Lower lobe of right lung (tissue), 2 donors: ENCODE measurements around the gene PCDH9. TPM values are rescaled to one million over a fixed set of nuclear protein-coding genes. Genes with fewer than 3 reads are reported as not detected.

ENCODE experiments used
- ATAC-seq, 2 donors: fragments of 200-7000 bp; cut with Tn5 transposase; one replicate each; pipeline ENCODE4 v1.9.1; 2020 to 2022; ENCODE audit warnings: mild to moderate bottlenecking in 2 of 2, moderate library complexity in 2 of 2
- DNase-seq: peaks from one replicate; pipeline ENCODE4 v3.0.0-alpha.2; 2020
- H3K27ac ChIP-seq: fragments of 200-600 bp; one replicate; pipeline ENCODE4 v1.8.0; 2022
- H3K27me3 ChIP-seq: fragments of 200-600 bp; one replicate; pipeline ENCODE4 v1.8.0; 2022; ENCODE audit warnings: low read depth
- H3K36me3 ChIP-seq: fragments of 200-600 bp; one replicate; pipeline ENCODE4 v1.8.0; 2022; ENCODE audit warnings: mild to moderate bottlenecking
- H3K4me1 ChIP-seq: fragments of 200-600 bp; one replicate; pipeline ENCODE4 v1.8.0; 2022
- H3K4me3 ChIP-seq: fragments of 200-600 bp; one replicate; pipeline ENCODE4 v1.8.0; 2022; ENCODE audit warnings: mild to moderate bottlenecking
- H3K9me3 ChIP-seq: fragments of 200-600 bp; one replicate; pipeline ENCODE4 v1.8.0; 2022
- CTCF ChIP-seq: fragments of 200-600 bp; IDR thresholded peaks from one replicate; pipeline ENCODE4 v1.8.0; 2022; ENCODE audit warnings: antibody characterized with exemption, mild to moderate bottlenecking
- intact Hi-C: fragments of 100-400 bp; cut with DNase I; formaldehyde crosslinking; loops from one replicate; pipeline ENCODE4 v1.11.0; 2022
- total RNA-seq: library from RNA; stranded (reverse); fragmentation: NEBNext Ultra II Directional; extraction: Animal tissue kit (Norgen Biotek cat#: 25700); gene quantifications from one replicate; pipeline ENCODE4 v1.2.1, GENCODE V29; 2021
- donor health status: DM: no; HTN: yes; CAD: no; lungs with severe emphysema.

PCDH9 gene
- total RNA-seq, 1 donor from 2014 or later: 8.9 TPM

GRCh38 chr13:67048821-67049150, 181.3 kb downstream of the PCDH9 start:
- H3K27ac ChIP-seq: no peak overlapping the region
- DNase-seq: no peak
- intact Hi-C loops: no loop called here
- H3K4me1 ChIP-seq: no peaks in the 10 kb centered on the region
- TF ChIP-seq CTCF: no peak
- no peaks in the 10 kb centered on the region for H3K27me3 ChIP-seq
- no peaks in the 10 kb centered on the region for H3K9me3 ChIP-seq
- ATAC-seq: no peak
- no peak overlapping the region for H3K4me3 ChIP-seq
- no peaks in the 10 kb centered on the region for H3K36me3 ChIP-seq

- Histone ChIP-seq H3K4me3 (no peak overlapping the region), H3K4me1 (no peaks in the 10 kb centered on the region), H3K9me3 (no peaks in the 10 kb centered on the region), H3K27ac (no peak overlapping the region), H3K36me3 (no peaks in the 10 kb centered on the region), H3K27me3 (no peaks in the 10 kb centered on the region)
- no peak for TF ChIP-seq CTCF
- DNase-seq (no peak), ATAC-seq (peak in 1 of 2 donors; percentile 42)
- intact Hi-C loops: no loop called here
These were observed 181.9 kb downstream of the PCDH9 start for GRCh38 chr13:67048084-67048820.

GRCh38 chr13:67045357-67045756, 184.8 kb downstream of the PCDH9 start:
- intact Hi-C loops: no loop called here
- Histone ChIP-seq H3K9me3 (no peaks in the 10 kb centered on the region), H3K36me3 (no peaks in the 10 kb centered on the region), H3K4me3 (no peak overlapping the region), H3K27me3 (no peaks in the 10 kb centered on the region), H3K4me1 (no peaks in the 10 kb centered on the region), H3K27ac (no peak overlapping the region)
- ATAC-seq (no peak), DNase-seq (no peak)
- no peak for TF ChIP-seq CTCF

- Histone ChIP-seq H3K27me3 (no peaks in the 10 kb centered on the region), H3K27ac (no peak overlapping the region), H3K36me3 (no peaks in the 10 kb centered on the region), H3K9me3 (no peaks in the 10 kb centered on the region), H3K4me1 (no peaks in the 10 kb centered on the region), H3K4me3 (no peak overlapping the region)
- intact Hi-C loops: no loop called here
- no peak for DNase-seq
- TF ChIP-seq CTCF: no peak
- ATAC-seq: no peak
These were observed 186.2 kb downstream of the PCDH9 start for GRCh38 chr13:67043901-67044300.

- TF ChIP-seq CTCF: no peak
- Histone ChIP-seq H3K27me3 (no peaks in the 10 kb centered on the region), H3K4me3 (no peak overlapping the region), H3K27ac (no peak overlapping the region), H3K4me1 (no peaks in the 10 kb centered on the region), H3K9me3 (no peaks in the 10 kb centered on the region), H3K36me3 (no peaks in the 10 kb centered on the region)
- DNase-seq: no peak
- intact Hi-C loops: no loop called here
- ATAC-seq: no peak
These were observed 187.6 kb downstream of the PCDH9 start for GRCh38 chr13:67042556-67042955.
